HG02759 (cell line): Measurements from ENCODE around the gene NMT1.
"Not testable (repeated sequence)": the region's sequence is repeated elsewhere in the genome, so short reads cannot be mapped to it uniquely, and the experiment has no call there.

ENCODE experiments used
- ATAC-seq: cut with Tn5 transposase; IDR thresholded peaks from one replicate; pipeline ENCODE4 v1.9.1; 2021; ENCODE audit warnings: mild to moderate bottlenecking, moderate library complexity; ENCODE audit not compliant: unreplicated experiment

Gene NMT1

GRCh38 chr17:45117848-45118646, 56.9 kb downstream of the NMT1 start:
- ATAC-seq = no peak

GRCh38 chr17:45118691-45119090, 57.6 kb downstream of the NMT1 start:
- ATAC-seq = no peak

GRCh38 chr17:45119964-45120363, 58.8 kb downstream of the NMT1 start:
- no peak for ATAC-seq

GRCh38 chr17:45120558-45120957, 59.4 kb downstream of the NMT1 start:
- ATAC-seq = no peak

GRCh38 chr17:45121055-45121454, 59.9 kb downstream of the NMT1 start:
- no peak for ATAC-seq

- ATAC-seq = no peak
Measured at GRCh38 chr17:45123076-45123770, 62.1 kb downstream of the NMT1 start.

GRCh38 chr17:45123930-45124796, 63.0 kb downstream of the NMT1 start:
- ATAC-seq = peak; percentile 48

GRCh38 chr17:45124797-45125122, 63.6 kb downstream of the NMT1 start:
- ATAC-seq = not testable (repeated sequence)

- ATAC-seq = no peak
Measured at GRCh38 chr17:45125509-45125908, 64.4 kb downstream of the NMT1 start.

- ATAC-seq = no peak
Measured at GRCh38 chr17:45127207-45127547, 66.1 kb downstream of the NMT1 start.

- no peak for ATAC-seq
Measured at GRCh38 chr17:45127548-45128300, 66.6 kb downstream of the NMT1 start.

- ATAC-seq = no peak
Measured at GRCh38 chr17:45128331-45128730, 67.2 kb downstream of the NMT1 start.

GRCh38 chr17:45128989-45129388, 67.9 kb downstream of the NMT1 start:
- no peak for ATAC-seq

- ATAC-seq = no peak
Measured at GRCh38 chr17:45129426-45129939, 68.4 kb downstream of the NMT1 start.

GRCh38 chr17:45129940-45130680, 69.0 kb downstream of the NMT1 start:
- no peak for ATAC-seq

GRCh38 chr17:45130681-45131615, 69.8 kb downstream of the NMT1 start:
- ATAC-seq = no peak

GRCh38 chr17:45131616-45132319, 70.7 kb downstream of the NMT1 start:
- ATAC-seq = peak; percentile 6

- ATAC-seq = no peak
Measured at GRCh38 chr17:45132320-45132571, 71.1 kb downstream of the NMT1 start, which contains the start of gene PLCD3. PLCD3 (minus strand) TSS chr17:45132515; CDS start chr17:45132410, 105 bp downstream.
